ENCODE data around the gene AK1.

The AK1 gene

DNA sequence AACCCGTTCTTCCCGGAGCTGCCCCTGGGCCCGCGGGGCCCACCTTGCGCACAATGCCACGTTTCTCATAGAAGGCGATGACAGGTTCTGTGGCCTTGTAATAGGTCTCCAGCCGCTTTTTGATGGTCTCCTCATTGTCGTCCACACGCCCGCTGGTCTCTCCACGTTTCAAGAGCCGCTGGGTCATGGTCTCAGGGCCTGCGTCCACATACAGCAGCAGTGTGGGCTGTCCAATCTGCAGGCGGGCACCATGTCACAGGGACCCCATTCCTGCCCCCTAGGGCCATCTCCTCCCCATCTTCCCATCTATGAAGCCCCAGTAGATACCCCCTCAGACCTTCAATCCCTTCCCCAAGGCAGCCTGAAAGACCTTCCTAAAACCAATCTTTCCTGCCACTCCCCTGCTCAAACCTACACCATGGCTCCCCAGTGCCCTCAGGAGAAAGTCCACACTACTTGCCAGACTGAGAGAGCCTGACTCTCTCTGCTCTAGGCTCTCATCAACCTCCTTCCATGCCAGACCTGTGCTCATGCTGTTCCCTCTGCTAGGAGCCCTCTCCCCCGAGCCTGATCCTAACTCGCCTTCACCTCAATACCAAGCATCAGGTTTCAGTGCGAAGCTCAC is 9.1 kb downstream of the AK1 start:
- DNase-seq (ENCODE audit: low read depth in 2 of 2) = no peak

DNA sequence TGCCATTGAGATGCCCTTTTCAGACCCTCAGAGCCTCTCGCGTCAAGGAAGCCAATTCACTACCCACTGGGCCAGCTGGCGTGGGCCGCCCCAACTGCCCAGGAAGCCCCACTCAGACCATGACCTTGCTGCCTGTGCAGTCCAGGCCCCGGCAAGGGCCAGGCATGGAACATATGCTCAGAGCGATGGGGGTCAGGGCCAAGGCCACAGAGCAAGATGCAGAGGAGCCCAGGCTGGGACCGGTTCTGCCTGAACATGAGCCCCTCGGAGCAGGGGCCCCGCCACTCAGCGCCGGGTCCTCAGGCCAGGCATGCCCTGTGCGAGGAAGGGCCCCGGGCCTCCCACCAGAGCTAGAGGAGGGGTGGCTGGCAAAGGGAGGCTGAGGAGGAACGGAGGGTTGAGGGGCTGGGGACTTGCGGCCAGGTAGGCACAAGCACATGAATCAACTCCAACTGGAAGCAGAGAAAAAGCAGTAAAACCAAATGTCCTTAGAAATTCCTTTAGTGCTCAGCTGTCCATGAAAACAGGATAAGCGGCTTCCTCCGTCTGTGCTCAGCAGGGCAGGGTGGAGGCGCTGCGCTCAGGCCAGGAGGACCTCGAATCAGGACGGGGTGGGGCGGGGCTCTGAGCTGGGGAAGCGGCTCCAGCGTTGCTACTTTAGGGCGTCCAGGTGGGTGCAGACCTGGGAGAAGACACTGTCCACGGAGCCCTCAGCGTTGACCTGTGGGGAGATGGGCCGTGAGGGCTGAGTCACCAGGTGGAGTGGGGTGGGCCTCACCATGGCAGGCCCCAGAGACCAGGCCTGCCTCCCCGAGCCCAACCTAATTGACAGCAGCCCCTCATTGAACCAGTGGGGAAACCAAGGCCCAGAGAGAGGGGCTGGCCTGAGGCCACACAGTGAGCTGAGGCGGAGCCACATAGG is 9.9 kb downstream of the AK1 start:
- DNase-seq (ENCODE audit: low read depth in 2 of 2) = no peak

DNA sequence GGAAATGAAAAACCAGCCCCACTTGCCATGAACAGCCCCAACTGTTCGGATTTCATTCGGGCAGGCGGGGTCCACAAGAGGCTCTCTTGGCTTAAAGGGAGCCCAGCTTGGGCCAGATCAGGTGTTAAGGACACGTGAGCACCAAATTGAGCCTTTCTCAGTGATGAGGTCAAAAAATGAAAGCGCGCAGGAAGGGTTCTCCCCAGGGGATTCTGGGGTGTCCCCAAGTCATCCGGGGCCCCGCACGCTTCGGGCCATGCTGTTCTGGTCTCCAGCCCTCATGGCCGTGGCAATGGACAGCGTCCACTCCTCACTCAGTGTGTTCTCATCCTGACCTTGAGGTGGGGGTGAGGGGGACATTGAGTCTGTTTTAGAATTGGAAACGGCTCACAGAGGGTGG is 10.9 kb downstream of the AK1 start:
- DNase-seq (ENCODE audit: low read depth in 2 of 2) = no peak

DNA sequence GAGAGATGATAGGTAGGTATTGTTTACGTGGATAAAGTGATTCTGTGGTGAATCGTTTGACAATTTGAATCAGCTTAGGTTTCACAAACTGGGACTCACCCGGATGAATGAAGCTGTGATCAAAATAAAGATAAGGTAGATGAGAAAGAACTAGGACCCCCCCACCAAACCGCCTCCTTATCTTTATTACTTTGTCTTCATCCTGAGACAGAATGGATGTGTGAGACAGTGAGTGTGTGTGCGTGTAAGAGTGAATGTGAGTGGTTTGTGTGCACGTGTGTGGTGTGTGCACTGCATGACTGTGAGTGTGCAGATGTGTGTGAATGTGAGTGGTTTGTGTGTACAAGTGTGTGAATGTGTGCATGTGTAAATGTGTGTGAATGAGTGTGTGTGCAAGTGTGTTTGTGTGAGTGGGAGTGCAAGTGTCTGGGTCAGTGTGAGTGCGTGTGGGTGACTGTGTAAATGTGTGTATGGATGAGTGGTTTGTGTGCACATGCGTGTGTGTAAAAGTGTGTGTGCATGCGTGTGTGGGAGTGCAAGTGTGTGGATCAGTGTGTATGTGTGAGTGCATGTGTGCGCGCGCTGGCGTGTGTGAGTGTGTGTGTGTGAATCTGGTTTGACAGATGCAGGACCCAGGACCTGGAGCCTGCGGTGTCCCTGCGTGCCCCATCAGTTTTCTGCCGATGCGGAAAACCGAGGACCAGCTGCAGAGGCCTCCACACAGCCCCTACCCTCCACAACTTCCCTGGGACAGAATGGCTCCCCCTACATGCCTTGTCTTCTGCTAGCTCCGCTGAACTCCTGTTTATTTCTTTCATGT is 11.6 kb downstream of the AK1 start:
- no peak for DNase-seq (ENCODE audit: low read depth in 2 of 2)

DNA sequence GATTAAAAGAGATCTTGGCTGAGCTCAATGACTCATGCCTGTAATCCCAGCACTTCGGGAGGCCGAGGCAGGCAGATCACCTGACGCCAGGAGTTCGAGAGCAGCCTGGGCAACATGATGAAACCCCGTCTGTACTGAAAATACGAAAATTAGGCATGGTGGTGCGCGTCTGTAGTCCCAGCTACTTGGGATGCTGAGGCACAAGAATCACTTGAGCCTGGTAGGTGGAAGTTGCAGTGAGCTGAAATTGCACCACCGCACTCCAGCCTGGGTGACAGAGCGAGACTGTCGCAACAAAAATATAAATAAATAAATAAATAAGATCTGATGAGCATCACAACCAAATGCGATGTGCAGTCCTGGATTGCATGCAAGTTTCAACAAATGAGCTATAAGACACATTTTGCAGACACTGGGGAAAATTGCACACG is 14.3 kb downstream of the AK1 start:
- no peak for DNase-seq (ENCODE audit: low read depth in 2 of 2)

DNA sequence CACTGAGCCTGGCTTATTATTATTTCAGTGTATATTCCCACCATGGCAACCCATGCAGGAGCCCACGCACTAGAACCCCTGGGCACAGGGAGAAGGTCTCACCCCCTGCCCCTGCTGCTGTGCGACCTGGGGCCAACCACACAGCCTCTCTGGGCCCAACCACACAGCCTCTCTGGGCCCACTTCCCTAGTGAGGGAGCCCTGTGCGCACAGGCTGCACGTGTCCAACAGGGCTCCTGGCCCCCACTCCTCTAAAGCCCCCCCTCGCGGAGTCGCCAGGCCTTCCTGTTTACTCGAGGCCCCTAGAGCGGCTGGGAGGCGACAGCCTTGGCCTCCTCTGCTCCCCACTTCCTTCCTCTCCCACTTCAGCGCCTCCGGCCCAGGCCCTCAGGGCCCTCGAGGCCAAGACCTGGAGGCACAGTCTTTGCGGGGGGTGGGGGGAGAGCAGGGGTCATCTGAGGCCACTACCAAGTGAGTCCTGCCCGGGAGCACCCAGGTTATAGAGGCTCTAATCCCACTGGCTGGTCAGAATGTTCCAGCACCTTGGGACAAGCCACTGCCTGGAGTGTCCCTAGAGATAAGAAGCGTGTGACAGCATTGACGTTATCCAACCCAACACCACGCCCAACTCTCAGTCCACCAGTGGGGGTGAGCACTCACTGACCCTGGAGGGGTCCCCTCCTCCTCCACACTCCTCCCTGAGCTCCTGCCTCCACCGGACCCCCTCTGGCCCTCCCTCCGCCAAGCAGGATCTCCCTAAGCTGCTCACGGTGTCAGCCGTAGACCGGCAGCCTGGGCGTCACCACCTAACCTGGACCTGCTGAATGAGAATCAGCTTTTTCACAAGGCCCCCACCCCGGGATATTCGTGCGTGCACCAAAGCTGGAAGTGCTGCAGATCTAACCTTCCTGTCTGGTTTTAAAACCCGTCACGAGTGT is 15.1 kb downstream of the AK1 start:
- DNase-seq (ENCODE audit: low read depth in 2 of 2) = no peak

DNA sequence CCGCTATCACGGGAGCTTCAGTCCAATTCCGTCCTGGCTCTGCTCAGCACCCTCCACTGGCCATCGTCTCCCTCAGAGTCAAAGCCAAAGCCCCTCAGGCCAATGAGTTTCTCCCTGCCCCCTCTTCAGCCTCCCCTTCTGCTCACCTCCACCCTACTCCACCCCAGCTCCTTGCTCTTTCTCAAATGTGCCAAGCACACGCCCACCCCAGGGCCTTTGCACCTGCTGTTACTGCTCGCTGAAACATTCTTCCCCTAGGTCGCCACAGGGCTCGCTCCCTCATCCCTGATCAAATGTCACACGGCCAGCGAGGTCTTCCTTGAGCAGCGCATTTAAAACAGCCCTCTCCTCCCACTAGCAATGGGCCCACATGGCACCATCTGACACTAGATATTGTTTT is 16.7 kb downstream of the AK1 start:
- no peak for DNase-seq (ENCODE audit: low read depth in 2 of 2)

DNA sequence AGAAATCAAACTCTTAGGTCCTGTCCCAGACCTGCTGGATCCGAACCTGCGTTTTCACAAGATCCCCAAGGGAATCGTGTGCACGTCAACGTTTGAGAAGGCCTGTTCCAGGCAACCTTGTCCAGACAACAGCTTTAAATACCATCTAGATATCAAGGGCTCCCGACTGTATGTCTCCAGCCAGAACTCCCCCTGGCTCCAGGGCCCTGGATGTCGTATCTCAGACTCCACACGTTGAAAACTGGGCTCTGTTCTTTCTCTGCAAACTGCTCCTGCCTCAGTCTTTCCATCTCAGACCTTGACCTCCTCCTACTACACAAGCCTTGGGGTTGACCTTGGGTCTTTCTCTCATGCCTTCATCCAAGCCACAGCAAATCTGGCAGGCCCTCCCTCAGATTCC is 17.2 kb downstream of the AK1 start:
- no peak for DNase-seq (ENCODE audit: low read depth in 2 of 2)

DNA sequence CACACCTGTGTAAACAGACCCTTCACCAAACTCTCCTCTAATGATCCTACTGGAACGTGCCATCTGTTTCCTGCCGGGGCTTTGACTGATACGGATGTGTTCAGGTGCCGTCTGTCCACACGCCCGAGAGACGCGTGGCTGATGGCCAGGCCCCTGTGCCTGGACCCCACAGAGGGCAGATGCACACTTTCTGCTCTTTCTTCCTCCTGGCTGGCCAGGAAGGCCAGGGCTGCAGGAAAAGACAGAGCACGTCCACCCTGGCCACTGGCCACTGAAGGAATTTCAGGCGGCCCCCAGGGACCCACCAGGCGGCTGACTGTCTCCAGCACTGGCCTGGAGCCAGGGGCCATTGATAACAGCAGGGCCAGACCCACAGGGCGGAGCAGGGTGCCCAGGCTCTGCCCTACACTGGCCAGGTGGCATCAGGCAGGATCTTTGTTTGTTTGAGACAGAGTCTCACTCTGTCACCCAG is 19.4 kb downstream of the AK1 start:
- DNase-seq (ENCODE audit: low read depth in 2 of 2) = no peak

DNA sequence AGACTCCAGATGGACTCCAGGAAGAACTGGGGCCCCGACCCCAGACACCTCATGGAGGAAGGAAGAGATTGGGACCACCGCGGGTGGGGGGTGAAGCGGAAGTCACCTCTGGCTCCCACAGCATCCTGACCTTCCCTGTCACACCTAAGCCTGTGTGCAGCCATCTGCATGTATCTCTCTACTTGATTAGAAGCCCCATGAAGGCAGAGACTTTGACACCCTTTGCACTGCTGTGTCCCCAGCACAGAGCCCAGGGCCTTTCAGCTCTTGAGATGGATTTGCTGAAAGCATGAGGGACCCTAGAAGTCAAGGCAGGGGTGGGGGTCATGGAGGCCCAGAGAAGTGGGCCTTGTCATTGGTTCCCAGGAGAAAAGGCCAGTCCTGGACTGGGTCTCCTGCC is 20.2 kb downstream of the AK1 start:
- no peak for DNase-seq (ENCODE audit: low read depth in 2 of 2)

DNA sequence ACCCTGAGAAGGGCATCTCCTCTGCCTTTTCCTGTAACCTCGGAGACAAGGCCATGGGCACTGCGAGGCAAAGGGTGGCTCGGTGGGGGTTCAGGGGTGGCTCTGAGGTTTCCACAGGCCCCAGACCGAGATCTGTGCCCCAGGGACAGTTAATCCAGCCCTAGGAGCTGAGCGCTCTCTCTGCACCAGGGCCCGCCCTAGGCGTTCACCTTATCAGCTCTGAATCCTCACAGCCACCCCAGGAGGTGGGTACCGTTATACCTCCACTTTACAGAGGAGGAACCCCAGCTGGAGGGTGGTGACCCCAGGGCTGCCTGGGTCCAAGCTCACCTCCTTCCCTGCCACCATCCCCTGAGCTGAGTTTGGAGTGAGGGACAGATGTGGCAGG is 20.8 kb downstream of the AK1 start:
- DNase-seq (ENCODE audit: low read depth in 2 of 2) = no peak

DNA sequence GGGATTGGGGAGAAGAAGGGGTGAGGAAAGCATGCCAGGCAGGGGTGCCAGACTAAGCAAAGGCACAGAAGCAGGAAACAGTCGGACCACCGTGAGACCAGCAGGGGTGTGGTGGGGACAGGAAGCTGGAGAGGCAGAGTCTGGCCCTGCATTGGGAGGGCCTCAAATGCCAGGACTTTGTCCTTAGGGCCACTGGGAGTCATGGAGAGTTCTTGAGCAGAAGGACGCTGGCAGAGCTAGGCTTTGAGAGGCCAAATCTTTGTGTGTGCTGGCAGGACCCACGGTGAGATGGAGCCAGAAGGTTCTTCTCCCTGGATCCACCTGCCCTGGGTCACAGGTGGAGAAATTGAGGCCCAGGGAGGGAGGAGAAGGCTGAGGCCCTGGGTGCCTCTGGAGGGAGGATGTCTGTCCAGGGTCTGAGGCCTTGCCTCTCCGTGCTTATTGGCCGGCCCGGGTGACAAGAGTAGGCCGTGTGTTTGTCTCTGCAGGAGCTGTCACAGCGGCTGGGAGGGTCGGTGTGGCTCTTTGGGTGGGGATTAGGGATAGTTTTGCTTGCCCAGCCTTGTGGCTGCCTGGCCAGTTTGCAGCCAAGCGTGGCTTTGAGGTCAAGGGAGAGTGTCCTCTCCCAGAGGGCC is 21.3 kb downstream of the AK1 start:
- no peak for DNase-seq (ENCODE audit: low read depth in 2 of 2)

DNA sequence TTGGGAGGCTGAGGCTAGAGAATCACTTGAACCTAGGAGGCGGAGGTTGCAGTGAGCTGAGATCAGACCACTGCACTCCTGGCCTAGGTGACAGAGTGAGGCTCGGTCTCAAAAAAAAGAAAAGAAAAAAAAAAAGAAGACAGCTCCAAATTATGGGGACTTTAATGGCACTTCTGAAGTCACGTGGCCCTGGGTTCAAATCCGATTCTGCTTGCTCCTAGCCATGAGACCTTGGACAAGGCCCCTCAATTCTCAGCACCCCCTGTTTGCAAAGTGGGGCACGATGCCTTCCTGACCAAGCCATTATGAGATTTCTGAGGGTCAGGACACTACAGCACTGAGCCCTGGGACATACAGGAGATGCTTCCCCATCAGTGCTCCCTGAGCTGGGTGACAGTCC is 22.0 kb downstream of the AK1 start:
- no peak for DNase-seq (ENCODE audit: low read depth in 2 of 2)

DNA sequence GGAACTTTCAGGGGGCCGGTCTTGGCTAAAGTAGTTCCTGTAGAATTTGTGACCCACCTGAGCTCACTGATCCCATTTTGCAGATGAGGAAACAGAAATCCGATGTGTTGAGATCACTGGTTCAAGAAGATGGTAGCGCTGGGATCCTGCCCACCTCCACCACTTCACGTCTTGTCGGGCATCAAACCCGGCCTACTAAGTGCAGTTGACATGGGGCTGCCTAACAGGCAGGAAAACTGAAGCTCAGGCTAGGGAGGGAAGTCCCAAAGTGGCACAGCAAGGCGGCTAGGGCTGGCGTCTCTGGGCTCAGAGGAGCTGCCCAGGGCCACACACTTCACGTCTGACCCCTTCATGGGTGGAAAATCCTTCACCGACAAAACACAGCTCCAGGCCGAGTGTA is 22.5 kb downstream of the AK1 start:
- no peak for DNase-seq (ENCODE audit: low read depth in 2 of 2)

DNA sequence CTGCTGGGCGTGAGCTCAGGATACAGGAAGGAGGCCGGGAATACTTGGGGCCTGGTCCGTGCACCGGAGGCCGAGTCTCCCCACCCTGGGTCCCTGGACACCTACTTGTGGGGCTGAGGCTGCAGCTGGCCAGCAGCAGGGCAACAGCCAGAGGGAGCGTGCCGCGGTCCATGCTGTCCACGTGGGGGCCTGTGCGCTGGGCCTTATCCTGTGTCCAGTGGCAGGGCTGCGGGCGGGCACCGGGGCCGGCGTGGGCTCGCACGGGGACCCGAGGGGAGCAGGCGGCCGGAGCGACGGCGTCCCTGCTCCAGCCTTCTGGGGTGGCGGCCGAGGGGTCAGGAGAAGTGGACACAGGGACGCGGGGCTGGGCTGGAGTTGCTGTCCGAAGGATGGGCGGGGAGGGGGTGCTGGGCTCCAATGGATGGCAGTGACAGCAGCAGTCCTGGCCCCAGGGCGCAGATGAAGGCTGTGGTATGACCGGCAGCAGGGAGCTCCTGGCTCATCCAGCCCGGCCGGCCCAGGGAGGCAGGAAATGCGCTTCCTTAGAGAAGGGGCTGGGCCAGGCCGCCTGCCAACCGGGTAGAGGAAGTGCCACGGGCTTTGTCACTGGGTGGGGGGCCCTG is 23.2 kb downstream of the AK1 start, which contains the start of gene ENG:
TSS of gene ENG (minus strand) at position 475 of the 623 bp plus-strand sequence. CDS start at position 172, 303 bp downstream.
- DNase-seq (ENCODE audit: low read depth in 2 of 2) = peak in 1 of 2 experiments; percentile 18

DNA sequence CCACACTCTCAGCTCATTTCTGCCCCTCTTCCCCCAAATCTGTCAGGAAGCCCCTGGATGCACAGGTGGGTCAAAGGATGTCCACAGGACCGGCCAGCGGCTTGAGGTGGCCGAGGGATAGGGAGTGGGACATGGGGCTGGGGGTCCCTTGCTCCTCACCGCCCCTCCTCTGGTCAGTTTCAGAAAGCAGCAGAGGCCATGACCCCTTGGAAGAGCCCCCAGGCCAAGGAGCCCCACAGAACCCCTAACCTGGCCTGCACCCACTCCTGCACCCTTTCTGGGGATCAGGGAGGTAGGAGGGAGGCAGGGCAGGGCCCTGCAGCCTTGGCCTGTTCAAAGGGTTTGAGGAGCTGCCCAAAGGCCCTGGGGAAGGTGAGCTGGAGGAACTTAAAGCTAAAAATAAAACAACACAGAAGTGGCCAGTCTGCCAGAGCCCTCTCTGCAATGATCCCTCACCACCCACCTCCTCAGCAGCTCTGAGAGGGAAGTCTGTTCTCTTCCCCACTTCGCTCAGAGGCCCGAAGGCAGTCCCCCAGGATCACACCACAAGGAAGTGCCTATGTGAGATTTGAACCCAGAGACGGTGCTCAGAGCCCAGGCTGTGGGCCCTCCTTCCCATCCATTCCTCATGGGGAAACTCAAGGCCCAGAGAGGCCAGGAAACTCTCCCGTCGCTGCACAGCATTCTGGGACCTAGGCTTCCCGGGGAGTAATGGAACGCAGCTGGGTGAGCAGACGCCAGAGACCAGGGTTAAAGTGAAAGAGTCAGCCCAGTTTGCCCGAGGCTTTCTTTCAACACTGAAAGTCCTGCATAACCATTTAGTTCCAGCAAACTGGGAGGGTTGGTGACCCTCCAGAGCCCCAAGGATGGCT is 23.9 kb downstream of the AK1 start:
- DNase-seq (ENCODE audit: low read depth in 2 of 2) = no peak

DNA sequence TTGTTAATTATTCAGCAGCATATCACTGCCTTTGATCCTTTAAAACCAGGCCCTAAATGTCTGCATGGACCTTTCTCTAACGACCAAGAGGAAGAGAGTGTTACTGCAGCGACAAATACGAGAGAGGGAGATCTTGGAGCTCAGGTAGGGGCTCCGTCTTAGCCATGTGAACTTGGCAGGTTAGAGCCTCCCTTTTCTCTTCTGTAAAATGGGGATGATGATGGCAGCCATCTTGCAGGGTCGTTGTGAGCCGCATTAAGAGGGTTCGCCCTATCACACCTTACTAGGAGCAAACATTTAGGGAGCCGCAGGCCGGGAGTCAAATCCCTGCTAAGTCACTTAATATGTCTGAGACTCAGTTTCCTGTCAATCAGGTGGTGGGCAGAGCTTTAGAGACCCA is 24.6 kb downstream of the AK1 start:
- no peak for DNase-seq (ENCODE audit: low read depth in 2 of 2)

DNA sequence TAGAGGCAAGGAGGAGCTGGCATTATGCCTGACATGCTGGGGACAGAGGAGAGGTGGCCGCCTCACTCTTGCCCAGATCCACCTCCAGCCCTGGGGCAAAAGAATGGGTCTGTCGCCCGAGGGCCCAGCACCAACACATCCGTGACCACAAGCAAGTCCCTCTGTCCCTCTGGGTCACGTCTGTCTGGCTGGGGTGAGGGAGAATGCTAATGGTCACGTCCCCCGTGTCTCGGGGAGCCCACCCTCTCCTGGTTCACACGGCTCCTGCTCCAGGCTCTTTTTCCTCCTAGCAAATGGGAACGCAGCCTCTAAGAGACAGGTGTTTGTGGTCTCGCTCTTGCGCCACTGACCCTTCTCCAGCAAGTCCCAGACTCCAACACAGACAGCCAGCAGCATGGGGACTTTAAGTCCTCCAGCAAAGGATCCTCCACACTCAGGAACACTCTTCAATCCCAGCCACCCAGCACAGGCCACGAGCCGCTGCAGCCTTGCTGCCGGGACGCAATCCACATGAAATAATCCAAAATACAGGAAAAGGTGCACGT is 27.1 kb downstream of the AK1 start:
- DNase-seq (ENCODE audit: low read depth in 2 of 2) = no peak
